B cell (primary cell): ENCODE measurements around the gene APRT.

Experiments used
- CTCF ChIP-seq: fragments of 200-600 bp; IDR thresholded peaks from one replicate; pipeline ENCODE4 v1.8.0; 2022; ENCODE audit warnings: antibody characterized with exemption, mild to moderate bottlenecking
- EZH2 ChIP-seq: IDR thresholded peaks from 2 replicates; pipeline ENCODE4 v1.6.1; 2012; ENCODE audit warnings: borderline replicate concordance, low read depth, mild to moderate bottlenecking, moderate library complexity, low read length; ENCODE audit not compliant: insufficient read depth, poor library complexity, severe bottlenecking

- TF ChIP-seq CTCF = no peak
- TF ChIP-seq EZH2 = no peak
Measured at GRCh38 chr16:88783391-88784073, 28.2 kb downstream of the APRT start.
